Retinal pigment epithelial cell (primary cell): Measurements from ENCODE around the gene ZNF136.
A peak's percentile ranks its signal among the peaks of the same experiment; 100 is the strongest.

Experiments used
- DNase-seq: peaks from one replicate; pipeline ENCODE4 v3.0.0-alpha.2; 2010; ENCODE audit warnings: low read depth
- H3K4me3 ChIP-seq: 2 replicates; pipeline ENCODE4 v1.5.1; 2011; ENCODE audit warnings: mild to moderate bottlenecking, low read length, control low read depth, moderate library complexity
- CTCF ChIP-seq: conservative IDR thresholded peaks from 2 replicates; pipeline ENCODE4 v1.5.1; 2011; ENCODE audit warnings: low read depth, low read length, control low read depth, inconsistent platforms

The ZNF136 gene

GRCh38 chr19:12139269-12139668, 23.6 kb upstream of the ZNF136 start:
- DNase-seq, result no peak
- peak overlapping the region; percentile 84 for H3K4me3 ChIP-seq
- TF ChIP-seq CTCF, result no peak

- TF ChIP-seq CTCF, result no peak
Observed at GRCh38 chr19:12139885-12140544, 22.9 kb upstream of the ZNF136 start, which contains the start of gene ZNF20. TSS of gene ZNF20 (minus strand) at chr19:12140350. CDS start at chr19:12140182, 168 bp downstream.

GRCh38 chr19:12140545-12141404, 22.1 kb upstream of the ZNF136 start:
- TF ChIP-seq CTCF, result peak; percentile 86
- peak; percentile 42 for DNase-seq
- H3K4me3 ChIP-seq, result peak overlapping the region; percentile 84

More at GRCh38 chr19:12139885-12140544, 22.9 kb upstream of the ZNF136 start, which contains the start of gene ZNF20:
- peak within 1 kb of the TSS; percentile 84 for H3K4me3 ChIP-seq
- peak; percentile 83 for DNase-seq

GRCh38 chr19:12141405-12141736, 21.5 kb upstream of the ZNF136 start:
- TF ChIP-seq CTCF, result no peak
- no peak for DNase-seq
- no peak overlapping the region for H3K4me3 ChIP-seq

- TF ChIP-seq CTCF, result no peak
- no peak overlapping the region for H3K4me3 ChIP-seq
- DNase-seq, result no peak
Observed at GRCh38 chr19:12145348-12145747, 17.5 kb upstream of the ZNF136 start.

- TF ChIP-seq CTCF, result no peak
- DNase-seq, result no peak
- peak overlapping the region; percentile 88 for H3K4me3 ChIP-seq
Observed at GRCh38 chr19:12155324-12155860, 7.5 kb upstream of the ZNF136 start.
